Neural cell (in vitro differentiated cells): ENCODE data around the gene ERLIN1.

Source experiments
- POLR2AphosphoS5 ChIP-seq: IDR thresholded peaks from 2 replicates; pipeline ENCODE4 v1.6.1; 2012
- TF ChIP-seq, protein P1 (sequence below): fragments of 450-650 bp; IDR thresholded peaks from 2 replicates; pipeline ENCODE4 v1.5.1; 2014; ENCODE audit warnings: antibody characterized with exemption, mild to moderate bottlenecking, moderate library complexity; ENCODE audit not compliant: poor library complexity, severe bottlenecking

DNA sequence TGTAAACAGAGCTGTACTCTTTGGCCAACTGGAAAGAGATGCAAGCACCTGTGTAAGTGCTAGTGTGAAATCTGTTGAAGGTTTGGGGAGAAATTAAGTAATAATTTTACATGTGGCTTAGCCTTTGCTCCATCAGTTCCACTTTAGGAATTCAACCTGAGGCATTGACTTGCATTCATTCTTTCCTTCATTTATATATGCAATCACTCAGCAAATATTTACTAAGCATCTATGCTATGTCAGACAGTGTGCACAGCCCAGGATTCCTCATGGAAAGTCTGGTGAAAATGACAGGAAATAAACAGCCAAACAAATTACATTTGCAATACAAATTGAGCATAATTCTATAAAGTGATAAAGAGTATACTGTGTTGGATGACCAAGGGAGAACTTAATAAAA is 50.3 kb downstream of the ERLIN1 start:
- TF ChIP-seq, protein P1, sequence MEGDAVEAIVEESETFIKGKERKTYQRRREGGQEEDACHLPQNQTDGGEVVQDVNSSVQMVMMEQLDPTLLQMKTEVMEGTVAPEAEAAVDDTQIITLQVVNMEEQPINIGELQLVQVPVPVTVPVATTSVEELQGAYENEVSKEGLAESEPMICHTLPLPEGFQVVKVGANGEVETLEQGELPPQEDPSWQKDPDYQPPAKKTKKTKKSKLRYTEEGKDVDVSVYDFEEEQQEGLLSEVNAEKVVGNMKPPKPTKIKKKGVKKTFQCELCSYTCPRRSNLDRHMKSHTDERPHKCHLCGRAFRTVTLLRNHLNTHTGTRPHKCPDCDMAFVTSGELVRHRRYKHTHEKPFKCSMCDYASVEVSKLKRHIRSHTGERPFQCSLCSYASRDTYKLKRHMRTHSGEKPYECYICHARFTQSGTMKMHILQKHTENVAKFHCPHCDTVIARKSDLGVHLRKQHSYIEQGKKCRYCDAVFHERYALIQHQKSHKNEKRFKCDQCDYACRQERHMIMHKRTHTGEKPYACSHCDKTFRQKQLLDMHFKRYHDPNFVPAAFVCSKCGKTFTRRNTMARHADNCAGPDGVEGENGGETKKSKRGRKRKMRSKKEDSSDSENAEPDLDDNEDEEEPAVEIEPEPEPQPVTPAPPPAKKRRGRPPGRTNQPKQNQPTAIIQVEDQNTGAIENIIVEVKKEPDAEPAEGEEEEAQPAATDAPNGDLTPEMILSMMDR: no peak
- no peak for TF ChIP-seq POLR2AphosphoS5
